ENCODE results near the gene A2M. TPM values are rescaled to one million over a fixed set of nuclear protein-coding genes. Genes with fewer than 3 reads are reported as not detected.

Gene A2M
- total RNA-seq, 2 donors from 2014 or later = 0.66 TPM; not detected in 1

DNA sequence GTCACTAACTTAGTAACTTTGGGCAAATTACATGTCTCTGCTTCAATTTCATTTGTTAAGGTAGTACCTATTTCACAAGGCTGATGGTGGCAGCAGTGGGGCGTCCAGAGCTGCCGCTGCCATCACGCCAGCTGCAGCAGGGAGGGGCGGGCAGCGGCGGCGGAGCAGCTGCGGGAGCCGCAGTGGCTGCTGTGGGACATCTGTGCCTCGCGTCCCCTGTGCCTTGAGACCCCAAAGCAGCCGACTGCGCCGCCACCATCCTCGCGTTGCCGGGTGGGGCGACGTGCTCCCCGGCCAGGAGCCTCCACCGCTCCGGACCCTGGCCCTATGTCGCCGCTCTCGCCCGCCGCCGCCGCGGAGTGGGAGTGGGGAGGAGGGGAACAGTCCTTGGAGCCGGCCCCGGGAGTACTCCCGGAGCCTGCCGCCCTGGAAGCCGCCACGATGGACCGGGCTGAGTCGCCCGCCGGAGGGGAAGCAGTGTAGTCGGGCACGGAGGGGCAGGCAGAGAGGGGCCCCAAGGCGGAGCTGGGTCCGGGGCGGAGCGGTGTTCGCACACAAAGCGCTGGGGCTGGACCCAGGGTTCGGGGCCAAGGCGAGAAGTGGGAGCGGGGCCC, 51.4 kb downstream of the A2M start:
- Mint-ChIP-seq H3K27me3 (ENCODE audit: insufficient read depth) (peaks cover 6% of the 10 kb centered on the region), H3K36me3 (ENCODE audit: low read depth) (no peaks in the 10 kb centered on the region), H3K4me1 (peaks cover 15% of the 10 kb centered on the region), H3K9me3 (no peaks in the 10 kb centered on the region), H3K4me3 (peak overlapping the region; percentile 78), H3K27ac (peak overlapping the region; percentile 93)
- Histone ChIP-seq H3K27me3 (ENCODE audit: control insufficient read depth, insufficient read depth, low read length, poor library complexity, severe bottlenecking) (no peaks in the 10 kb centered on the region), H3K4me3 (ENCODE audit: low read length) (peak overlapping the region; percentile 81), H3K27ac (ENCODE audit: low read depth, low read length) (peak overlapping the region; percentile 68), H3K9ac (ENCODE audit: extremely low read depth, low read length, poor library complexity, severe bottlenecking) (peak overlapping the region; percentile 82), H3K36me3 (ENCODE audit: control insufficient read depth, insufficient read depth, low read length) (no peaks in the 10 kb centered on the region), H3K4me1 (ENCODE audit: control insufficient read depth, insufficient read depth, low read length) (no peaks in the 10 kb centered on the region), H3K9me3 (ENCODE audit: control insufficient read depth, low read length) (peaks cover 8% of the 10 kb centered on the region)
- peak; percentile 92 for DNase-seq
- WGBS, 2 experiments (ENCODE audit: insufficient coverage in 1 of 2, insufficient read length in 1 of 2) = 0 to 1% methylated on average over 14 to 51 of the region's 51 CpGs
- TF ChIP-seq, protein P1, sequence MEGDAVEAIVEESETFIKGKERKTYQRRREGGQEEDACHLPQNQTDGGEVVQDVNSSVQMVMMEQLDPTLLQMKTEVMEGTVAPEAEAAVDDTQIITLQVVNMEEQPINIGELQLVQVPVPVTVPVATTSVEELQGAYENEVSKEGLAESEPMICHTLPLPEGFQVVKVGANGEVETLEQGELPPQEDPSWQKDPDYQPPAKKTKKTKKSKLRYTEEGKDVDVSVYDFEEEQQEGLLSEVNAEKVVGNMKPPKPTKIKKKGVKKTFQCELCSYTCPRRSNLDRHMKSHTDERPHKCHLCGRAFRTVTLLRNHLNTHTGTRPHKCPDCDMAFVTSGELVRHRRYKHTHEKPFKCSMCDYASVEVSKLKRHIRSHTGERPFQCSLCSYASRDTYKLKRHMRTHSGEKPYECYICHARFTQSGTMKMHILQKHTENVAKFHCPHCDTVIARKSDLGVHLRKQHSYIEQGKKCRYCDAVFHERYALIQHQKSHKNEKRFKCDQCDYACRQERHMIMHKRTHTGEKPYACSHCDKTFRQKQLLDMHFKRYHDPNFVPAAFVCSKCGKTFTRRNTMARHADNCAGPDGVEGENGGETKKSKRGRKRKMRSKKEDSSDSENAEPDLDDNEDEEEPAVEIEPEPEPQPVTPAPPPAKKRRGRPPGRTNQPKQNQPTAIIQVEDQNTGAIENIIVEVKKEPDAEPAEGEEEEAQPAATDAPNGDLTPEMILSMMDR (conservative IDR thresholded peaks at IDR 0.05) = peak; percentile 85

DNA sequence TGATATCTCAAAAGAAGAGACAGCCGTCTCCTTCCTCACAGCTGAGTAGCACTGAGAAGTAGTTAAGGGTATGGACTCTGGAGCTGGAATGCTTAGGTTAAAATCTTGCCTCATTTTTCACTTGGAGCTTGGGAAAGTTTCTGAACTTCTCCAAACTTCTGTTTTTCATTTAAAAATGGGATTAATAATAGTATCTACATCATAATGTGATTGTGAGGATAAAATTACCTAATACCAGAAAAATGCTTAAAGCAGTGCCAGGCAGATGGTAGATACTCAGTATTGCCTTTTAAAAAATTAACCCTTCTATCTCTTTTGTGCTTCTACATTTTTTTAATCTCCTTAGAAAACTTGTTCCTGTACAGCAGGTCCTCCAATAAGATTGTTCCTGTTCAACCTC, 63.1 kb downstream of the A2M start:
- WGBS, 2 experiments (ENCODE audit: insufficient coverage in 1 of 2, insufficient read length in 1 of 2) = 100% methylated on average over 1 of the region's 1 CpG; no CpG with 5 or more reads in 1 of the 2 experiments
- no peaks in the 10 kb centered on the region for H3K36me3 Mint-ChIP-seq (ENCODE audit: low read depth)
- peaks cover 6% of the 10 kb centered on the region for H3K4me1 Mint-ChIP-seq
- H3K27ac Mint-ChIP-seq = no peak overlapping the region
- no peak overlapping the region for H3K9ac ChIP-seq (ENCODE audit: extremely low read depth, low read length, poor library complexity, severe bottlenecking)
- H3K27me3 ChIP-seq (ENCODE audit: control insufficient read depth, insufficient read depth, low read length, poor library complexity, severe bottlenecking) = no peaks in the 10 kb centered on the region
- H3K4me3 Mint-ChIP-seq = no peak overlapping the region
- H3K27me3 Mint-ChIP-seq (ENCODE audit: insufficient read depth) = no peaks in the 10 kb centered on the region
- no peak overlapping the region for H3K27ac ChIP-seq (ENCODE audit: low read depth, low read length)
- no peaks in the 10 kb centered on the region for H3K9me3 Mint-ChIP-seq
- H3K9me3 ChIP-seq (ENCODE audit: control insufficient read depth, low read length) = no peaks in the 10 kb centered on the region
- TF ChIP-seq, protein P1 (conservative IDR thresholded peaks at IDR 0.05) = no peak
- no peaks in the 10 kb centered on the region for H3K4me1 ChIP-seq (ENCODE audit: control insufficient read depth, insufficient read depth, low read length)
- DNase-seq = no peak
- H3K4me3 ChIP-seq (ENCODE audit: low read length) = no peak overlapping the region
- H3K36me3 ChIP-seq (ENCODE audit: control insufficient read depth, insufficient read depth, low read length) = no peaks in the 10 kb centered on the region

GRCh38 chr12:9051158-9051550, 64.6 kb downstream of the A2M start:
- Histone ChIP-seq H3K27ac (ENCODE audit: low read depth, low read length) (no peak overlapping the region), H3K9ac (ENCODE audit: extremely low read depth, low read length, poor library complexity, severe bottlenecking) (no peak overlapping the region), H3K27me3 (ENCODE audit: control insufficient read depth, insufficient read depth, low read length, poor library complexity, severe bottlenecking) (no peaks in the 10 kb centered on the region), H3K4me3 (ENCODE audit: low read length) (no peak overlapping the region), H3K9me3 (ENCODE audit: control insufficient read depth, low read length) (no peaks in the 10 kb centered on the region), H3K4me1 (ENCODE audit: control insufficient read depth, insufficient read depth, low read length) (no peaks in the 10 kb centered on the region), H3K36me3 (ENCODE audit: control insufficient read depth, insufficient read depth, low read length) (no peaks in the 10 kb centered on the region)
- H3K36me3 Mint-ChIP-seq (ENCODE audit: low read depth) = no peaks in the 10 kb centered on the region
- DNase-seq = no peak
- H3K4me3 Mint-ChIP-seq = no peak overlapping the region
- H3K4me1 Mint-ChIP-seq = peaks cover 6% of the 10 kb centered on the region
- no peak overlapping the region for H3K27ac Mint-ChIP-seq
- no peaks in the 10 kb centered on the region for H3K9me3 Mint-ChIP-seq
- TF ChIP-seq, protein P1 (conservative IDR thresholded peaks at IDR 0.05) = no peak
- no peaks in the 10 kb centered on the region for H3K27me3 Mint-ChIP-seq (ENCODE audit: insufficient read depth)
- 94 to 97% methylated on average over 6 of the region's 6 CpGs for WGBS, 2 experiments (ENCODE audit: insufficient coverage in 1 of 2, insufficient read length in 1 of 2)

Data from endodermal cell (in vitro differentiated cells).